A549 (cell line): ENCODE results near the gene CHPF. TPM values are rescaled to one million over a fixed set of nuclear protein-coding genes. Genes with fewer than 3 reads are reported as not detected.

Experiments
- ATAC-seq, 2 experiments: fragments of 200-7000 bp in 1 of 2; fragments of >200 bp in 1 of 2; cut with Nextera tagmentation in 1 of 2; cut with Tn5 transposase in 1 of 2; 3 replicates each; pipeline versions ENCODE4 v1.8.0 to v1.9.1; 2018 to 2020; ENCODE audit warnings: mild to moderate bottlenecking in 1 of 2, moderate library complexity in 1 of 2
- CTCF ChIA-PET: fragments of 300-600 bp; sonication (Branson Sonifier 250); formaldehyde crosslinking; extraction: SDS; loops from one replicate; lab custom pipeline; 2021; ENCODE audit warnings: antibody characterized with exemption, inconsistent platforms; lab: Yijun Ruan, JAX
- POLR2A ChIA-PET: fragments of 350-600 bp; formaldehyde crosslinking; extraction: SDS; loops from one replicate; lab custom pipeline; 2021; ENCODE audit warnings: antibody characterized with exemption, inconsistent platforms; lab: Yijun Ruan, JAX
- DNase-seq, 2 experiments: peaks; one replicate each; pipeline versions ENCODE4 v3.0.0 to v3.0.0-alpha.2; 2011 to 2016; ENCODE audit warnings: low read depth in 1 of 2, low spot score in 1 of 2
- FAIRE-seq: peaks from 2 replicates; lab custom pipeline; 2011; peaks lifted over from hg19 to GRCh38; lab: Jason Lieb, UNC
- H3K27ac ChIP-seq, 2 experiments: fragments of >200 bp; sonication (Bioruptor Twin); formaldehyde crosslinking; 3 replicates each; pipeline ENCODE4 v1.5.1; 2016 to 2017
- H3K4me1 ChIP-seq: fragments of >200 bp; sonication (Bioruptor Twin); formaldehyde crosslinking; 3 replicates; pipeline ENCODE4 v1.6.1; 2016
- H3K4me2 ChIP-seq: fragments of >200 bp; sonication (Bioruptor Twin); formaldehyde crosslinking; 3 replicates; pipeline ENCODE4 v1.6.1; 2016
- H3K4me3 ChIP-seq: fragments of >200 bp; sonication (Bioruptor Twin); formaldehyde crosslinking; 3 replicates; pipeline ENCODE4 v1.5.1; 2016
- H3K9me3 ChIP-seq: fragments of >200 bp; sonication (Bioruptor Twin); formaldehyde crosslinking; 3 replicates; pipeline ENCODE4 v1.6.1; 2016
- BHLHE40 ChIP-seq: IDR thresholded peaks from 2 replicates; pipeline ENCODE4 v1.6.1; 2012; ENCODE audit warnings: low read depth, low read length, inconsistent platforms
- CHD2 ChIP-seq: fragments of 150-350 bp; IDR thresholded peaks from 2 replicates; pipeline ENCODE4 v1.6.1; 2014; ENCODE audit warnings: low read length; ENCODE audit not compliant: partially characterized antibody
- CHD4 ChIP-seq: fragments of 200-600 bp; sonication (generic); IDR thresholded peaks from 2 replicates; pipeline ENCODE4 v1.6.1; 2016; ENCODE audit warnings: antibody characterized with exemption, mild to moderate bottlenecking, borderline replicate concordance
- EHF ChIP-seq: fragments of 250-450 bp; sonication (Bioruptor Pico); IDR thresholded peaks from 2 replicates; pipeline ENCODE4 v1.5.0; 2020; ENCODE audit warnings: mild to moderate bottlenecking
- EHMT2 ChIP-seq: fragments of 200-600 bp; sonication (generic); IDR thresholded peaks from 2 replicates; pipeline ENCODE4 v1.6.1; 2016; ENCODE audit warnings: antibody characterized with exemption, low read depth, mild to moderate bottlenecking, moderate library complexity
- ESRRA ChIP-seq: fragments of 150-350 bp; IDR thresholded peaks from 2 replicates; pipeline ENCODE4 v1.6.1; 2014; ENCODE audit warnings: mild to moderate bottlenecking, low read length, borderline replicate concordance
- FOSL2 ChIP-seq, 2 experiments: fragments of 450-650 bp in 1 of 2; fragments of >200 bp in 1 of 2; sonication (Bioruptor Twin) in 1 of 2; formaldehyde crosslinking; IDR thresholded peaks; 2 replicates each; pipeline versions ENCODE4 v1.5.0 to v1.6.1; 2016 to 2020; ENCODE audit warnings: mild to moderate bottlenecking in 1 of 2, moderate library complexity in 1 of 2
- FOXS1 ChIP-seq: fragments of 250-450 bp; sonication (Bioruptor Pico); IDR thresholded peaks from 2 replicates; pipeline ENCODE4 v1.5.0; 2020; ENCODE audit warnings: mild to moderate bottlenecking, moderate library complexity
- GATA3 ChIP-seq: IDR thresholded peaks from 2 replicates; pipeline ENCODE4 v1.6.1; 2012; ENCODE audit warnings: borderline replicate concordance
- HOXB13 ChIP-seq: fragments of 250-450 bp; sonication (Bioruptor Pico); IDR thresholded peaks from 2 replicates; pipeline ENCODE4 v1.5.0; 2020; ENCODE audit warnings: low read depth, mild to moderate bottlenecking, moderate library complexity
- HOXB5 ChIP-seq: fragments of 250-450 bp; sonication (Bioruptor Pico); IDR thresholded peaks from 2 replicates; pipeline ENCODE4 v1.5.0; 2020; ENCODE audit warnings: mild to moderate bottlenecking, moderate library complexity
- JUNB ChIP-seq: fragments of >200 bp; sonication (Bioruptor Twin); formaldehyde crosslinking; IDR thresholded peaks from 2 replicates; pipeline ENCODE4 v1.6.1; 2016
- MAFK ChIP-seq: fragments of 450-650 bp; IDR thresholded peaks from 2 replicates; pipeline ENCODE4 v1.6.1; 2014; ENCODE audit not compliant: partially characterized antibody
- NPAS2 ChIP-seq: fragments of 250-450 bp; sonication (Bioruptor Pico); IDR thresholded peaks from 2 replicates; pipeline ENCODE4 v1.8.0; 2022; ENCODE audit warnings: mild to moderate bottlenecking, moderate library complexity, borderline replicate concordance
- NR3C1 ChIP-seq: fragments of >200 bp; sonication (Bioruptor Twin); formaldehyde crosslinking; IDR thresholded peaks from 3 replicates; pipeline ENCODE4 v1.6.1; 2017
- POLR2AphosphoS2 ChIP-seq: conservative IDR thresholded peaks from 2 replicates; pipeline ENCODE4 v1.6.1; 2012; ENCODE audit warnings: low read length, improper control_type of control experiment, inconsistent platforms
- RAD21 ChIP-seq, 2 experiments: fragments of >200 bp in 1 of 2; sonication (Bioruptor Twin) in 1 of 2; formaldehyde crosslinking in 1 of 2; IDR thresholded peaks in 1 of 2; conservative IDR thresholded peaks in 1 of 2; 2 replicates in 1 of 2; 3 replicates in 1 of 2; pipeline ENCODE4 v1.6.1; 2012 to 2018; ENCODE audit warnings: inconsistent platforms in 1 of 2
- RARB ChIP-seq: fragments of 250-450 bp; sonication (Bioruptor Pico); IDR thresholded peaks from 2 replicates; pipeline ENCODE4 v1.8.0; 2021; ENCODE audit warnings: mild to moderate bottlenecking, moderate library complexity
- RCOR1 ChIP-seq: fragments of 150-350 bp; IDR thresholded peaks from 2 replicates; pipeline ENCODE4 v1.6.1; 2014; ENCODE audit warnings: antibody characterized with exemption, low read length, low read depth
- RFX5 ChIP-seq: fragments of 450-650 bp; IDR thresholded peaks from 2 replicates; pipeline ENCODE4 v1.7.1; 2014; ENCODE audit warnings: antibody characterized with exemption, mild to moderate bottlenecking, moderate library complexity
- SMC3 ChIP-seq: fragments of >200 bp; sonication (Bioruptor Twin); formaldehyde crosslinking; IDR thresholded peaks from 3 replicates; pipeline ENCODE4 v1.6.1; 2018; ENCODE audit warnings: inconsistent platforms
- SREBF2 ChIP-seq: fragments of 450-650 bp; IDR thresholded peaks from 2 replicates; pipeline ENCODE4 v1.6.1; 2014; ENCODE audit warnings: mild to moderate bottlenecking, moderate library complexity
- ZC3H11A ChIP-seq: fragments of 450-650 bp; IDR thresholded peaks from 2 replicates; pipeline ENCODE4 v1.6.1; 2014; ENCODE audit warnings: antibody characterized with exemption, mild to moderate bottlenecking
- ZFP36 ChIP-seq: fragments of 450-650 bp; IDR thresholded peaks from 2 replicates; pipeline ENCODE4 v1.6.1; 2014; ENCODE audit warnings: borderline replicate concordance; ENCODE audit not compliant: partially characterized antibody
- ZSCAN20 ChIP-seq: fragments of 250-450 bp; sonication (Bioruptor Pico); IDR thresholded peaks from 2 replicates; pipeline ENCODE4 v1.8.0; 2022; ENCODE audit warnings: mild to moderate bottlenecking, moderate library complexity
- WGBS: methylation state at CpG from one replicate; pipeline ENCODE4 v1.1.6; 2017; ENCODE audit errors: missing lambda C conversion rate; 5-methylcytosine and 5-hydroxymethylcytosine counted together
- polyA plus RNA-seq, 4 experiments: library from polyadenylated mRNA; depleted of rRNA in 3 of 4; stranded (reverse); fragments of >200 nt; fragmentation: RNase III in 1 of 4; extraction: RNeasy Plus Mini Kit Qiagen cat#74134 plus additional on column Dnase treatment in 1 of 4; gene quantifications; 2 replicates in 3 of 4; 3 replicates in 1 of 4; pipeline ENCODE4 v1.2.3, GENCODE V29; 2011 to 2017
- TF ChIP-seq, protein P1 (sequence below): fragments of >200 bp; sonication (Bioruptor Twin); formaldehyde crosslinking; IDR thresholded peaks from 2 replicates; pipeline ENCODE4 v1.6.1; 2016
- TF ChIP-seq, protein P2 (sequence below): fragments of 200-600 bp; sonication (generic); IDR thresholded peaks from 2 replicates; pipeline ENCODE4 v1.6.1; 2016; ENCODE audit warnings: antibody characterized with exemption, mild to moderate bottlenecking, moderate library complexity
- TF ChIP-seq, protein P3 (sequence below): fragments of 150-350 bp; IDR thresholded peaks from 2 replicates; pipeline ENCODE4 v1.6.1; 2014; ENCODE audit warnings: low read depth, mild to moderate bottlenecking, low read length

CHPF gene
- polyA plus RNA-seq, 2 of the 4 experiments (the other 2 are of a cell fraction) = 9.0 to 14.8 TPM

DNA sequence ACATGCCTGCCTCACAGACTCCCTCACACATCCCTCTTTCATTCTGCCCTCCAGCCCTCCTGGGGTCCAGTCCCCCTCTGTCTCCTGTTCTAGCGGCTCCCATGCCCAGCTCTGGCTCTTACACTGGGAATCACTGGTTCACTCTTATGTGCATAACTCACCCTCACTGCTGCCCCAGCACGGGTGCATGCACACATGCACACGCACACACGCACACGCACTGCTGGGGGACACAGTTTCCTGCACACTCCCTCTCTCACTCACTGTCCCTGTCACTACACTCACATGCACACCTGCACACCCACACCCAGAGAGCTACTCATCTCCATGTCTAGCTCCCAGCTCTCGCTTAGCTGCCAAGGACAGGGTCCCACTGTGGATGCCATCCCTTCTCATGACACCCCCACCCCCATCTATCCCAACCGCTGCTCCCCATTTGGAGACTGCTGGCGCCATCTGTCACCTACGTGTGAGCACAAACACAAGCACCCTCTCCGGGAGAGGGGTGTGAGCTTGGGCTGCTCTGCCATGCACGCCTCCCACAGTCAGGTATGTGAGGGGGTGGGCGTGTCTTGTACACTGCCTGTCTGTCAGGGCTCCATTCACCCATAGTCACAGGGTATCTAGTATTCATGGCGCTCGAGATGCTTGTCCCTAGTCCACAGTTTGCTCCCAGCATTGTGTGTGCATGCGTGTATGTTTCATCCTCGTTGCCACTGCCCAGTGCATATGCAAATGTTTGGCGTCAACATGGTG lies 27.6 kb downstream of the CHPF start:
- FAIRE-seq (no peak), DNase-seq (no peak), ATAC-seq (no peak)
- POLR2A ChIA-PET = no interaction called here
- TF ChIP-seq, protein P1, sequence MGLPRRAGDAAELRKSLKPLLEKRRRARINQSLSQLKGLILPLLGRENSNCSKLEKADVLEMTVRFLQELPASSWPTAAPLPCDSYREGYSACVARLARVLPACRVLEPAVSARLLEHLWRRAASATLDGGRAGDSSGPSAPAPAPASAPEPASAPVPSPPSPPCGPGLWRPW = no peak
- TF ChIP-seq RARB (CRISPR knock-in tag) = no peak
- TF ChIP-seq ZSCAN20 (CRISPR knock-in tag) = no peak
- no peak for TF ChIP-seq CHD2
- TF ChIP-seq JUNB = no peak
- TF ChIP-seq EHMT2 = no peak
- TF ChIP-seq, protein P2, sequence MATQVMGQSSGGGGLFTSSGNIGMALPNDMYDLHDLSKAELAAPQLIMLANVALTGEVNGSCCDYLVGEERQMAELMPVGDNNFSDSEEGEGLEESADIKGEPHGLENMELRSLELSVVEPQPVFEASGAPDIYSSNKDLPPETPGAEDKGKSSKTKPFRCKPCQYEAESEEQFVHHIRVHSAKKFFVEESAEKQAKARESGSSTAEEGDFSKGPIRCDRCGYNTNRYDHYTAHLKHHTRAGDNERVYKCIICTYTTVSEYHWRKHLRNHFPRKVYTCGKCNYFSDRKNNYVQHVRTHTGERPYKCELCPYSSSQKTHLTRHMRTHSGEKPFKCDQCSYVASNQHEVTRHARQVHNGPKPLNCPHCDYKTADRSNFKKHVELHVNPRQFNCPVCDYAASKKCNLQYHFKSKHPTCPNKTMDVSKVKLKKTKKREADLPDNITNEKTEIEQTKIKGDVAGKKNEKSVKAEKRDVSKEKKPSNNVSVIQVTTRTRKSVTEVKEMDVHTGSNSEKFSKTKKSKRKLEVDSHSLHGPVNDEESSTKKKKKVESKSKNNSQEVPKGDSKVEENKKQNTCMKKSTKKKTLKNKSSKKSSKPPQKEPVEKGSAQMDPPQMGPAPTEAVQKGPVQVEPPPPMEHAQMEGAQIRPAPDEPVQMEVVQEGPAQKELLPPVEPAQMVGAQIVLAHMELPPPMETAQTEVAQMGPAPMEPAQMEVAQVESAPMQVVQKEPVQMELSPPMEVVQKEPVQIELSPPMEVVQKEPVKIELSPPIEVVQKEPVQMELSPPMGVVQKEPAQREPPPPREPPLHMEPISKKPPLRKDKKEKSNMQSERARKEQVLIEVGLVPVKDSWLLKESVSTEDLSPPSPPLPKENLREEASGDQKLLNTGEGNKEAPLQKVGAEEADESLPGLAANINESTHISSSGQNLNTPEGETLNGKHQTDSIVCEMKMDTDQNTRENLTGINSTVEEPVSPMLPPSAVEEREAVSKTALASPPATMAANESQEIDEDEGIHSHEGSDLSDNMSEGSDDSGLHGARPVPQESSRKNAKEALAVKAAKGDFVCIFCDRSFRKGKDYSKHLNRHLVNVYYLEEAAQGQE = no peak
- TF ChIP-seq NPAS2 (CRISPR knock-in tag) = no peak
- TF ChIP-seq RFX5 = no peak
- no peak for TF ChIP-seq FOXS1 (CRISPR knock-in tag)
- no peak for TF ChIP-seq RAD21 (conservative IDR thresholded peaks at IDR 0.05 in 1 of 2, IDR thresholded peaks at IDR 0.05 in 1 of 2)
- no peak for TF ChIP-seq ZFP36
- TF ChIP-seq FOSL2 (IDR thresholded peaks at IDR 0.05) = no peak
- TF ChIP-seq FOSL2 (CRISPR knock-in tag; IDR thresholded peaks at IDR 0.05) = no peak
- no peak for TF ChIP-seq BHLHE40
- TF ChIP-seq POLR2AphosphoS2 = no peak
- TF ChIP-seq ESRRA = no peak
- no peak for TF ChIP-seq SMC3
- TF ChIP-seq HOXB5 (CRISPR knock-in tag) = no peak
- TF ChIP-seq GATA3 = no peak
- TF ChIP-seq, protein P3, sequence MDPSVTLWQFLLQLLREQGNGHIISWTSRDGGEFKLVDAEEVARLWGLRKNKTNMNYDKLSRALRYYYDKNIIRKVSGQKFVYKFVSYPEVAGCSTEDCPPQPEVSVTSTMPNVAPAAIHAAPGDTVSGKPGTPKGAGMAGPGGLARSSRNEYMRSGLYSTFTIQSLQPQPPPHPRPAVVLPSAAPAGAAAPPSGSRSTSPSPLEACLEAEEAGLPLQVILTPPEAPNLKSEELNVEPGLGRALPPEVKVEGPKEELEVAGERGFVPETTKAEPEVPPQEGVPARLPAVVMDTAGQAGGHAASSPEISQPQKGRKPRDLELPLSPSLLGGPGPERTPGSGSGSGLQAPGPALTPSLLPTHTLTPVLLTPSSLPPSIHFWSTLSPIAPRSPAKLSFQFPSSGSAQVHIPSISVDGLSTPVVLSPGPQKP = no peak
- Histone ChIP-seq H3K27ac (no peak overlapping the region), H3K9me3 (no peaks in the 10 kb centered on the region), H3K4me3 (no peak overlapping the region), H3K4me2 (no peak overlapping the region), H3K4me1 (peaks cover 4% of the 10 kb centered on the region; the same call in 1 of the 3 replicates)
- CTCF ChIA-PET = interaction anchor here (1.1 to 79.1 kb wide), 4 partner anchors 13 to 113 kb away, joined by 4 to 3291 read pairs (median 59); partner anchors contain the start of genes ASIC4, GMPPA and SPEG
- WGBS = 39% methylated on average over 17 of the region's 17 CpGs

DNA sequence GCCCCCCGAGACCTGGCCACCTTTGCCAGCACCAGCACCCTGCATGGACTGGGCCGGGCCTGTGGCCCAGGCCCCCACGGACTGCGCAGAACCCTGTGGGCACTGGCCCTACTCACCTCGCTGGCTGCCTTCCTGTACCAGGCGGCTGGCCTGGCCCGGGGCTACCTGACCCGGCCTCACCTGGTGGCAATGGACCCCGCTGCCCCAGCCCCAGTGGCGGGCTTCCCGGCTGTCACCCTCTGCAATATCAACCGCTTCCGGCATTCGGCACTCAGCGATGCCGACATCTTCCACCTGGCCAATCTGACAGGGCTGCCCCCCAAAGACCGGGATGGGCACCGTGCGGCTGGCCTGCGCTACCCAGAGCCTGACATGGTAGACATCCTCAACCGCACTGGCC lies 28.8 kb downstream of the CHPF start:
- FAIRE-seq (no peak), DNase-seq (no peak), ATAC-seq (no peak)
- Histone ChIP-seq H3K4me1 (peaks cover 4% of the 10 kb centered on the region; the same call in 1 of the 3 replicates), H3K4me3 (no peak overlapping the region), H3K4me2 (no peak overlapping the region), H3K9me3 (no peaks in the 10 kb centered on the region), H3K27ac (no peak overlapping the region)
- CTCF ChIA-PET = interaction anchor here (2.1 to 79.1 kb wide), 3 partner anchors 15 to 45 kb away, joined by 9 to 3291 read pairs (median 109); partner anchors contain the start of genes ASIC4, GMPPA and SPEG
- TF ChIP-seq EHF = no peak
- TF ChIP-seq ZC3H11A = no peak
- TF ChIP-seq POLR2AphosphoS2 = no peak
- no peak for TF ChIP-seq SREBF2
- no peak for TF ChIP-seq RCOR1
- no peak for TF ChIP-seq NR3C1
- TF ChIP-seq MAFK = no peak
- TF ChIP-seq HOXB13 (CRISPR knock-in tag) = no peak
- no peak for TF ChIP-seq RARB (CRISPR knock-in tag)
- TF ChIP-seq CHD4 = no peak
- TF ChIP-seq, protein P2 = no peak
- 72% methylated on average over 17 of the region's 21 CpGs for whole genome bisulfite sequencing
- POLR2A ChIA-PET = no interaction called here
